Endodermal cell (in vitro differentiated cells): ENCODE measurements around the gene CYP19A1. TPM values are rescaled to one million over a fixed set of nuclear protein-coding genes. Genes with fewer than 3 reads are reported as not detected.

Source experiments
- DNase-seq: peaks from one replicate; pipeline ENCODE4 v3.0.0-alpha.2; 2017
- H3K27ac ChIP-seq: 2 replicates; pipeline ENCODE4 v1.5.1; 2013; ENCODE audit warnings: mild to moderate bottlenecking, low read depth, low read length, moderate library complexity
- H3K27me3 ChIP-seq: 2 replicates; pipeline ENCODE4 v1.6.1; 2013; ENCODE audit warnings: mild to moderate bottlenecking, low read length, moderate library complexity; ENCODE audit not compliant: insufficient read depth, control insufficient read depth, poor library complexity, severe bottlenecking
- H3K36me3 ChIP-seq: 2 replicates; pipeline ENCODE4 v1.7.0; 2013; ENCODE audit warnings: mild to moderate bottlenecking, low read length, moderate library complexity; ENCODE audit not compliant: control insufficient read depth, insufficient read depth
- H3K4me1 ChIP-seq: one replicate; pipeline ENCODE4 v1.7.0; 2013; ENCODE audit warnings: low read length; ENCODE audit not compliant: control insufficient read depth, insufficient read depth
- H3K4me3 ChIP-seq: 2 replicates; pipeline ENCODE4 v1.5.1; 2013; ENCODE audit warnings: mild to moderate bottlenecking, low read length, moderate library complexity
- H3K9ac ChIP-seq: 2 replicates; pipeline ENCODE4 v1.6.1; 2013; ENCODE audit warnings: mild to moderate bottlenecking, low read length, moderate library complexity; ENCODE audit not compliant: poor library complexity, severe bottlenecking; ENCODE audit errors: extremely low read depth
- H3K9me3 ChIP-seq: 2 replicates; pipeline ENCODE4 v1.6.1; 2013; ENCODE audit warnings: mild to moderate bottlenecking, low read length, moderate library complexity; ENCODE audit not compliant: control insufficient read depth
- H3K27ac Mint-ChIP-seq: 2 replicates; pipeline ENCODE4 v1.8.0; 2020; ENCODE audit warnings: mixed read lengths
- H3K27me3 Mint-ChIP-seq: 2 replicates; pipeline ENCODE4 v1.8.0; 2021; ENCODE audit warnings: mild to moderate bottlenecking, mixed read lengths; ENCODE audit not compliant: insufficient read depth
- H3K36me3 Mint-ChIP-seq: 2 replicates; pipeline ENCODE4 v1.8.0; 2020; ENCODE audit warnings: low read depth, mixed read lengths
- H3K4me1 Mint-ChIP-seq: 2 replicates; pipeline ENCODE4 v1.8.0; 2020; ENCODE audit warnings: mixed read lengths
- H3K4me3 Mint-ChIP-seq: 2 replicates; pipeline ENCODE4 v1.8.0; 2020; ENCODE audit warnings: mild to moderate bottlenecking, moderate library complexity, mixed read lengths
- H3K9me3 Mint-ChIP-seq: 2 replicates; pipeline ENCODE4 v1.8.0; 2020; ENCODE audit warnings: mild to moderate bottlenecking, mixed read lengths
- CTCF ChIP-seq: fragments of 200-600 bp; sonication (generic); conservative IDR thresholded peaks from 2 replicates; pipeline ENCODE4 v1.5.0; 2021; ENCODE audit warnings: antibody characterized with exemption, mild to moderate bottlenecking
- WGBS, 2 experiments: methylation state at CpG; one replicate each; pipeline versions ENCODE4 v1.1.5 to v1.1.7; 2013; ENCODE audit warnings: missing lambda C conversion rate in 2 of 2, mixed read lengths in 1 of 2; ENCODE audit not compliant: insufficient coverage in 1 of 2, insufficient read length in 1 of 2; 5-methylcytosine and 5-hydroxymethylcytosine counted together
- total RNA-seq, 2 donors: library from RNA; stranded (reverse); fragmentation: NEBNext Ultra II Directional in 1 of 2; extraction: Animal tissue kit (Norgen Biotek cat#: 25700) in 1 of 2; gene quantifications; 2 replicates in 1 of 2; 3 replicates in 1 of 2; pipeline ENCODE4 v1.2.1, GENCODE V29; 2021

Gene CYP19A1
- total RNA-seq, 2 donors from 2014 or later = not detected

GRCh38 chr15:51371266-51371665 is 32.9 kb upstream of the CYP19A1 start:
- Mint-ChIP-seq H3K4me1 (peaks cover 12% of the 10 kb centered on the region), H3K27me3 (peaks cover 2% of the 10 kb centered on the region), H3K4me3 (no peak overlapping the region), H3K36me3 (no peaks in the 10 kb centered on the region), H3K27ac (no peak overlapping the region), H3K9me3 (no peaks in the 10 kb centered on the region)
- no peak overlapping the region for H3K27ac ChIP-seq
- no peaks in the 10 kb centered on the region for H3K4me1 ChIP-seq
- DNase-seq = no peak
- no peaks in the 10 kb centered on the region for H3K27me3 ChIP-seq
- 100% methylated on average over 1 of the region's 1 CpG; no CpG with 5 or more reads in 1 of the 2 experiments for WGBS, 2 experiments
- H3K4me3 ChIP-seq = no peak overlapping the region
- no peak overlapping the region for H3K9ac ChIP-seq
- TF ChIP-seq CTCF = no peak
- no peaks in the 10 kb centered on the region for H3K36me3 ChIP-seq
- H3K9me3 ChIP-seq = no peaks in the 10 kb centered on the region

GRCh38 chr15:51369451-51369761 is 31.0 kb upstream of the CYP19A1 start:
- WGBS, 2 experiments = 55% methylated on average over 1 of the region's 1 CpG; no CpG with 5 or more reads in 1 of the 2 experiments

GRCh38 chr15:51368751-51369450 is 30.5 kb upstream of the CYP19A1 start:
- no peak overlapping the region for H3K9ac ChIP-seq
- H3K27me3 ChIP-seq = peaks cover under 1% of the 10 kb centered on the region
- peaks cover 12% of the 10 kb centered on the region for H3K4me1 Mint-ChIP-seq
- H3K4me1 ChIP-seq = no peaks in the 10 kb centered on the region
- no peaks in the 10 kb centered on the region for H3K9me3 Mint-ChIP-seq
- H3K9me3 ChIP-seq = no peaks in the 10 kb centered on the region
- H3K27me3 Mint-ChIP-seq = peaks cover 2% of the 10 kb centered on the region
- no peak overlapping the region for H3K4me3 ChIP-seq
- no peak overlapping the region for H3K27ac ChIP-seq
- 87 to 90% methylated on average over 3 of the region's 3 CpGs for WGBS, 2 experiments
- no peaks in the 10 kb centered on the region for H3K36me3 Mint-ChIP-seq
- no peaks in the 10 kb centered on the region for H3K36me3 ChIP-seq
- DNase-seq = no peak
- TF ChIP-seq CTCF = no peak
- no peak overlapping the region for H3K4me3 Mint-ChIP-seq
- H3K27ac Mint-ChIP-seq = no peak overlapping the region

More at GRCh38 chr15:51369451-51369761, 31.0 kb upstream of the CYP19A1 start:
- Histone ChIP-seq H3K27ac (no peak overlapping the region), H3K9ac (no peak overlapping the region), H3K4me1 (no peaks in the 10 kb centered on the region), H3K9me3 (no peaks in the 10 kb centered on the region), H3K36me3 (no peaks in the 10 kb centered on the region), H3K27me3 (no peaks in the 10 kb centered on the region), H3K4me3 (no peak overlapping the region)
- H3K27ac Mint-ChIP-seq = no peak overlapping the region
- no peak overlapping the region for H3K4me3 Mint-ChIP-seq
- H3K36me3 Mint-ChIP-seq = no peaks in the 10 kb centered on the region
- H3K27me3 Mint-ChIP-seq = peaks cover 2% of the 10 kb centered on the region
- no peak for TF ChIP-seq CTCF
- no peak for DNase-seq
- peaks cover 12% of the 10 kb centered on the region for H3K4me1 Mint-ChIP-seq
- H3K9me3 Mint-ChIP-seq = no peaks in the 10 kb centered on the region
